ENCODE results near the gene KANK3.

The KANK3 gene

DNA sequence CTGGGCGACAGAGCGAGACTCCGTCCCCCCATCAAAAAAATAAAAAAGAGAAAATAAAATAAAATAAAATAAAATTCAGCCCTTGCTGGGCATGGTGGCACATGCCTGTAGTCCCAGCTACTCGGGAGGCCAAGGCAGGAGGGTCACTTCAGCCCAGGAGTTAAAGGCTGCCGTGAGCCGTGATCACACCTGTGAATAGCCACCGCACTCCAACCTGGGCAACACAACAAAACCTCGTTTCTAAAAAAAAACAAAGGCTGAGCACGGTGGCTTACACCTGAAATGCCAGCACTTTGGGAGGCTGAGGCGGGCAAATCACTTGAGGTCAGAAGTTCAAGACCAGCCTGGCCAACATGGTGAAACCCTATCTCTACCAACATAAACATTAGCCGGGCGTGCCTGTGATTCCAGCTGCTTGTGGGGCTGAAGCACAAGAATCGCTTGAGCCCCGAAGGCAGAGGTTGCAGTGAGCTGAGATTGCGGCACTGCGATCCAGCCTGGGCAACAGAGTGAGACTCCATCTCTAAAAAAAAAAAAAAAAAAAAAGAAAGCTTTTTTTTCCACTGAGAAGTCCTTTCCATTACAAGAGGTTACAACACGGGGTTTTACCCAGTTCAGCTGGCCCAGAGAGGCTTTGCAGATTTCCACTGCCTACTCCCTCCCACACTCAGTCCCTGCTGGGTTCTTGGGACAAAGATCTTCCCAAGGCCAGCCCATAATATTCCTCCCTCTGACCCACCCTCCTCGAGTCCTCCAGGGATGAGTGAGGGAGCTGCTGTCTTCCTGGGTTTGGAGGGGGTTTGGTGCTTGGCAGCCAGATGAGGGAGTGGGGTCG lies 27.3 kb upstream of the KANK3 start:
- Histone ChIP-seq H3K4me1 (ENCODE audit: control insufficient read depth in 1 of 2, insufficient read depth in 1 of 2, low read depth in 1 of 2, low read length in 1 of 2) (no peaks in the 10 kb centered on the region), H3K4me3 (ENCODE audit: low read depth in 1 of 2, low read length in 1 of 2) (no peak overlapping the region), H3K27me3 (peaks cover 38% of the 10 kb centered on the region), H3K36me3 (no peaks in the 10 kb centered on the region), H3K9me3 (no peaks in the 10 kb centered on the region), H3K27ac (no peak overlapping the region)
- TF ChIP-seq, protein P1, sequence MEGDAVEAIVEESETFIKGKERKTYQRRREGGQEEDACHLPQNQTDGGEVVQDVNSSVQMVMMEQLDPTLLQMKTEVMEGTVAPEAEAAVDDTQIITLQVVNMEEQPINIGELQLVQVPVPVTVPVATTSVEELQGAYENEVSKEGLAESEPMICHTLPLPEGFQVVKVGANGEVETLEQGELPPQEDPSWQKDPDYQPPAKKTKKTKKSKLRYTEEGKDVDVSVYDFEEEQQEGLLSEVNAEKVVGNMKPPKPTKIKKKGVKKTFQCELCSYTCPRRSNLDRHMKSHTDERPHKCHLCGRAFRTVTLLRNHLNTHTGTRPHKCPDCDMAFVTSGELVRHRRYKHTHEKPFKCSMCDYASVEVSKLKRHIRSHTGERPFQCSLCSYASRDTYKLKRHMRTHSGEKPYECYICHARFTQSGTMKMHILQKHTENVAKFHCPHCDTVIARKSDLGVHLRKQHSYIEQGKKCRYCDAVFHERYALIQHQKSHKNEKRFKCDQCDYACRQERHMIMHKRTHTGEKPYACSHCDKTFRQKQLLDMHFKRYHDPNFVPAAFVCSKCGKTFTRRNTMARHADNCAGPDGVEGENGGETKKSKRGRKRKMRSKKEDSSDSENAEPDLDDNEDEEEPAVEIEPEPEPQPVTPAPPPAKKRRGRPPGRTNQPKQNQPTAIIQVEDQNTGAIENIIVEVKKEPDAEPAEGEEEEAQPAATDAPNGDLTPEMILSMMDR (IDR thresholded peaks at IDR 0.05): no peak

DNA sequence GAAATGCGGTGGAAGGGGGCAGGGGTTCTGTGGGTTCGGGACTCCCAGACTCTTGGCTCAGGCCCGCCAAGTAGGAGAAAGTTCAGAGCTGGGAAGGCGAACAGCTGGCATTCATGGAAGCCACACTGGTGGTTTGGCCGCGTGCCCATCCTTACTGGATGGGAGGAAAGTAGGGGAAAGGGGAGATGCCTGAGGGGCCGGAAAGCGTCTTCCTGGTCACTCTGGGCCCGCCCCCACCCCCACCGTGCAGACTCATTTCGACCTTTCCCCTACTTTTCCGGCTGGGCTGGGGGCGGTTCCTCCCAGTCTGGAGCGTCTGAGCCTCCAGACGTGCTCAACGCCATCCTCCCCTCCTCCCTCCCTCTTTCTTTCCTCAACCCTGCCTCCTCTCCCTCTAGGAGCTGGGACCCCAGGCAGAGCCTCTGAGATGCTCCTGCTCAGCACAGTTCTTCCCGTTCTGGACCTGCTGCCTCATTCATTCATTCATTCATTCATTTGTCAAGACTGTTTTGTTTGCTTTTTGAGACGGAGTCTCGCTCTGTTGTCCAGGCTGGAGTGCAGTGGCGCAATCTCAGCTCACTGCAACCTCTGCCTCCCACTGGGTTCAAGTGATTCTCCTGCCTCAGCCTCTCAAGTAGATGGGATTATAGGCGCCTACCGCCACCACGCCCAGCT lies 24.4 kb upstream of the KANK3 start:
- H3K4me3 ChIP-seq (ENCODE audit: low read depth in 1 of 2, low read length in 1 of 2): no peak overlapping the region
- no peaks in the 10 kb centered on the region for H3K9me3 ChIP-seq
- peaks cover 8 to 12% of the 10 kb centered on the region in 2 experiments for H3K4me1 ChIP-seq (ENCODE audit: control insufficient read depth in 1 of 2, insufficient read depth in 1 of 2, low read depth in 1 of 2, low read length in 1 of 2)
- peaks cover 67% of the 10 kb centered on the region for H3K27me3 ChIP-seq
- no peaks in the 10 kb centered on the region for H3K36me3 ChIP-seq
- TF ChIP-seq, protein P1 (IDR thresholded peaks at IDR 0.05): no peak
- no peak overlapping the region for H3K27ac ChIP-seq

DNA sequence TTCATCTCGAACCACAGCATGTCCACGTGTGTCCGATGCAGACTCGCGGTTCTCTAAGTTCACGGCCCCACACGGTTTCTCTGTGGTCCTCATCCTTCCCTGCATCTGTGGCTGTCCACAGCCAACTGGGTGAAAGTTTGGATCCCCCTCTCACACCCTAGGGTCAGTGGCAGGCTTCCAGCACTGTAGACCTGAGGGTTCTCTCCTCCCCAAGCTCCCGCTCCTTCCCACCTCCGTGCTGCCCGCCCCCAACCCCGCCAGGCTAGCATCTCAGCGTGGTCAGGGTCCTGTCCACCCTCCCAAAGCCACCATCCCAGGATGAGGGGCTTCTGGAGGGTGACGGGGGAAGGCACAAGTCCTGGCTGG lies 23.9 kb upstream of the KANK3 start:
- no peak overlapping the region for H3K27ac ChIP-seq
- H3K27me3 ChIP-seq: peaks cover 72% of the 10 kb centered on the region
- H3K4me3 ChIP-seq (ENCODE audit: low read depth in 1 of 2, low read length in 1 of 2): no peak overlapping the region
- no peaks in the 10 kb centered on the region for H3K36me3 ChIP-seq
- TF ChIP-seq, protein P1 (IDR thresholded peaks at IDR 0.05): no peak
- H3K4me1 ChIP-seq (ENCODE audit: control insufficient read depth in 1 of 2, insufficient read depth in 1 of 2, low read depth in 1 of 2, low read length in 1 of 2): peaks cover 8 to 12% of the 10 kb centered on the region in 2 experiments
- H3K9me3 ChIP-seq: no peaks in the 10 kb centered on the region

DNA sequence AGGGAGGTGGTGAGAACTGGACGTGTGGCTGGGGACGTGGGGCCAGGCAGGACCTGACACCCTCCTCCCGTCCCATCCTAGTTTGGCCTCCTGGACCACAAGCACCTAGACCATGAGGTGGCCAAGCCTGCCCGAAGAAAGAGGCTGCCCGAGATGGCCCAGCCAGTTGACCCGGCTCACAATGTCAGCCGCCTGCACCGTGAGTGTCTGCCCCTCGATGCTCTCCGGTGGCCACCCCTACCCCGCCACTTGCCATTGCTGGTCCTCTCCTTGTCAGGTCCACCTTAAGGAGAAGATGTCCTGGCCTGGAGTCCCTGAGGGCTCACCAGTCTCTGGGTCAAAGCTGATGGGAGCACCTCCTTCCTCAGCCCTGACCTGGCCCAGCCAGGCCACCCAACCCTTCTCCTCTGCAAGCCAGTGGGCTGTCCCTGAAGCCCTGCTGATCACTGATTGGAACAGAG lies 23.1 kb upstream of the KANK3 start:
- Histone ChIP-seq H3K4me3 (ENCODE audit: low read depth in 1 of 2, low read length in 1 of 2) (no peak overlapping the region), H3K4me1 (ENCODE audit: control insufficient read depth in 1 of 2, insufficient read depth in 1 of 2, low read depth in 1 of 2, low read length in 1 of 2) (peaks cover 8 to 12% of the 10 kb centered on the region in 2 experiments), H3K27ac (no peak overlapping the region), H3K27me3 (peaks cover 80% of the 10 kb centered on the region), H3K36me3 (no peaks in the 10 kb centered on the region), H3K9me3 (no peaks in the 10 kb centered on the region)
- TF ChIP-seq, protein P1 (IDR thresholded peaks at IDR 0.05): no peak

DNA sequence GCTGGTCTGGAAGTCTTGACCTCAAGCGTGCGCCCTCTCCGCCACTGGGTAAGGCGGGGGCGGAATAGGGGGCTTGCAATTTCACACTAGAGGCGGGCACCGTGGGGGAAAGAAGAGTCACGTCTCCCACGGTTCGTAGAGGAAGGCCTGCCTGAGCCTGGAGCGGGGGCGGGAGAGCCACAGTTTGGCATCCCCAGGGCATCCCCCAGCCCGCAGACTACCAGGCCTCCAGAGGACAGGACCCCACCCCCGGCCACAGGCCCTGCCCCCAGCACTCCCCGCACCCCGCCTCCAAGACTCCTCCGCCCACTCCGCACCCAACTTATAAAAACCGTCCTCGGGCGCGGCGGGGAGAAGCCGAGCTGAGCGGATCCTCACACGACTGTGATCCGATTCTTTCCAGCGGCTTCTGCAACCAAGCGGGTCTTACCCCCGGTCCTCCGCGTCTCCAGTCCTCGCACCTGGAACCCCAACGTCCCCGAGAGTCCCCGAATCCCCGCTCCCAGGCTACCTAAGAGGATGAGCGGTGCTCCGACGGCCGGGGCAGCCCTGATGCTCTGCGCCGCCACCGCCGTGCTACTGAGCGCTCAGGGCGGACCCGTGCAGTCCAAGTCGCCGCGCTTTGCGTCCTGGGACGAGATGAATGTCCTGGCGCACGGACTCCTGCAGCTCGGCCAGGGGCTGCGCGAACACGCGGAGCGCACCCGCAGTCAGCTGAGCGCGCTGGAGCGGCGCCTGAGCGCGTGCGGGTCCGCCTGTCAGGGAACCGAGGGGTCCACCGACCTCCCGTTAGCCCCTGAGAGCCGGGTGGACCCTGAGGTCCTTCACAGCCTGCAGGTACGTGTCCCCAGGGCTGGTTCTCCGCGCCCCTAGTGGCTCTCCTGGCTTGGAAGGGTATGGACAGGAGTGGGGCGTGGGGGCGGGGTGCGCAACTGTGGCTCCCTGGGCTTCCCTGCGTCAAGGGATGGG lies 21.0 kb upstream of the KANK3 start, which contains the start of gene ANGPTL4:
Gene ANGPTL4 (plus strand): TSS at position 353 of the 969 bp plus-strand sequence. CDS start 167 bp downstream, at position 520.
- peaks cover 88% of the 10 kb centered on the region for H3K27me3 ChIP-seq
- no peak within 1 kb of the TSS for H3K27ac ChIP-seq
- no peaks in the 10 kb centered on the region for H3K36me3 ChIP-seq
- peaks cover 8 to 12% of the 10 kb centered on the region in 2 experiments for H3K4me1 ChIP-seq (ENCODE audit: control insufficient read depth in 1 of 2, insufficient read depth in 1 of 2, low read depth in 1 of 2, low read length in 1 of 2)
- TF ChIP-seq, protein P1 (IDR thresholded peaks at IDR 0.05): no peak
- no peak within 1 kb of the TSS for H3K4me3 ChIP-seq (ENCODE audit: low read depth in 1 of 2, low read length in 1 of 2)
- no peaks in the 10 kb centered on the region for H3K9me3 ChIP-seq
